OCI-M1 (cell line): ENCODE measurements around the gene EPB41.
"Not testable (repeated sequence)": the region's sequence is repeated elsewhere in the genome, so short reads cannot be mapped to it uniquely, and the experiment has no call there.

ENCODE experiments used
- DNase-seq: peaks from one replicate; lab custom pipeline; 2025; lab: John Stamatoyannopoulos, UW

EPB41 gene

GRCh38 chr1:28927648-28928313 lies 13.4 kb downstream of the EPB41 start:
- peak; percentile 84 for DNase-seq

- no peak for DNase-seq
Measured at GRCh38 chr1:28928314-28928941, 14.1 kb downstream of the EPB41 start.

GRCh38 chr1:28933277-28933676 lies 18.9 kb downstream of the EPB41 start:
- no peak for DNase-seq

- no peak for DNase-seq
Measured at GRCh38 chr1:28933918-28934317, 19.5 kb downstream of the EPB41 start.

- no peak for DNase-seq
Measured at GRCh38 chr1:28934676-28935075, 20.3 kb downstream of the EPB41 start.

GRCh38 chr1:28935293-28935692 lies 20.9 kb downstream of the EPB41 start:
- no peak for DNase-seq

GRCh38 chr1:28936094-28936493 lies 21.7 kb downstream of the EPB41 start:
- DNase-seq, result no peak

- DNase-seq, result no peak
Measured at GRCh38 chr1:28936528-28936927, 22.2 kb downstream of the EPB41 start.

GRCh38 chr1:28943581-28943980 lies 29.2 kb downstream of the EPB41 start:
- not testable (repeated sequence) for DNase-seq

GRCh38 chr1:28950006-28950405 lies 35.6 kb downstream of the EPB41 start:
- no peak for DNase-seq

- no peak for DNase-seq
Measured at GRCh38 chr1:28950449-28950848, 36.1 kb downstream of the EPB41 start.

GRCh38 chr1:28954126-28954726 lies 39.9 kb downstream of the EPB41 start:
- DNase-seq, result no peak

- DNase-seq, result no peak
Measured at GRCh38 chr1:28956038-28956464, 41.7 kb downstream of the EPB41 start.

- DNase-seq, result not testable (repeated sequence)
Measured at GRCh38 chr1:28962114-28962831, 47.9 kb downstream of the EPB41 start.

GRCh38 chr1:28965271-28965870 lies 51.0 kb downstream of the EPB41 start:
- no peak for DNase-seq

- DNase-seq, result no peak
Measured at GRCh38 chr1:28966617-28967016, 52.2 kb downstream of the EPB41 start.

GRCh38 chr1:28971980-28972771 lies 57.8 kb downstream of the EPB41 start:
- DNase-seq, result no peak

- DNase-seq, result peak; percentile 41
Measured at GRCh38 chr1:28973596-28974421, 59.4 kb downstream of the EPB41 start.

- DNase-seq, result no peak
Measured at GRCh38 chr1:28974432-28974831, 60.1 kb downstream of the EPB41 start.

- DNase-seq, result no peak
Measured at GRCh38 chr1:28976248-28976647, 61.9 kb downstream of the EPB41 start.

GRCh38 chr1:28981210-28981609 lies 66.8 kb downstream of the EPB41 start:
- no peak for DNase-seq
